Thyroid gland (tissue), 4 donors: ENCODE results near the gene GUK1. TPM values are rescaled to one million over a fixed set of nuclear protein-coding genes. Genes with fewer than 3 reads are reported as not detected.

Source experiments
- DNase-seq, 2 donors: peaks; one replicate each; pipeline ENCODE4 v3.0.0-alpha.2; 2019
- H3K27ac ChIP-seq, 3 donors: fragments of 200-600 bp; sonication (generic); 1 replicate in 2 of 3; 2 replicates in 1 of 3; pipeline ENCODE4 v1.5.1; 2016 to 2019; ENCODE audit warnings: mild to moderate bottlenecking in 1 of 3, moderate library complexity in 1 of 3
- H3K27me3 ChIP-seq: fragments of 200-600 bp; sonication (generic); one replicate; pipeline ENCODE4 v1.5.1; 2019
- H3K36me3 ChIP-seq, 2 donors: fragments of 200-600 bp; sonication (generic); one replicate each; pipeline ENCODE4 v1.5.1; 2016 to 2019
- H3K4me1 ChIP-seq, 2 donors: fragments of 200-600 bp; sonication (generic); one replicate each; pipeline ENCODE4 v1.5.1; 2017 to 2019
- H3K4me3 ChIP-seq, 3 donors: fragments of 200-600 bp; sonication (generic); replicated peaks in 1 of 3; 1 replicate in 2 of 3; 2 replicates in 1 of 3; pipeline ENCODE4 v1.5.1; 2016; ENCODE audit warnings: mild to moderate bottlenecking in 1 of 3
- H3K9me3 ChIP-seq: fragments of 200-600 bp; sonication (generic); one replicate; pipeline ENCODE4 v1.5.1; 2017
- POLR2A ChIP-seq, 2 donors: fragments of 450-650 bp; IDR thresholded peaks; one replicate each; pipeline ENCODE4 v1.6.1; 2017; ENCODE audit warnings: antibody characterized with exemption in 2 of 2, mild to moderate bottlenecking in 2 of 2, moderate library complexity in 1 of 2
- WGBS, 2 donors: methylation state at CpG; one replicate each; pipeline ENCODE4 v1.1.5; 2017; 5-methylcytosine and 5-hydroxymethylcytosine counted together
- intact Hi-C: fragments of 100-400 bp; cut with DNase I; formaldehyde crosslinking; loops from one replicate; pipeline ENCODE4 v1.15.1; 2023
- total RNA-seq, 4 donors: library from RNA; depleted of rRNA; stranded (reverse); fragments of >200 nt; gene quantifications; one replicate each; pipeline ENCODE4 v1.2.3, GENCODE V29; 2016
- TF ChIP-seq, protein P1 (sequence below), 6 experiments: fragments of 200-600 bp in 3 of 6; fragments of 450-650 bp in 3 of 6; sonication (generic) in 3 of 6; IDR thresholded peaks; one replicate each; pipeline ENCODE4 v1.5.1; 2016 to 2019; ENCODE audit warnings: antibody characterized with exemption in 6 of 6, mild to moderate bottlenecking in 2 of 6, inconsistent platforms in 1 of 6, moderate library complexity in 1 of 6

GUK1 gene
- total RNA-seq, 4 donors from 2014 or later: 157 to 385 (median 283) TPM

- DNase-seq: peak; percentile 33 to 51
- intact Hi-C loops: no loop called here
- H3K36me3 ChIP-seq: no peaks in the 10 kb centered on the region
- 62 to 66% methylated on average over 7 to 12 of the region's 30 CpGs for WGBS, 2 donors
- no peak overlapping the region for H3K4me3 ChIP-seq
- peak overlapping the region; percentile 18 to 64 (median 63) for H3K27ac ChIP-seq
- no peaks in the 10 kb centered on the region for H3K9me3 ChIP-seq
- H3K4me1 ChIP-seq: peaks cover 6 to 18% of the 10 kb centered on the region in 2 donors
- no peaks in the 10 kb centered on the region for H3K27me3 ChIP-seq
- TF ChIP-seq, protein P1, sequence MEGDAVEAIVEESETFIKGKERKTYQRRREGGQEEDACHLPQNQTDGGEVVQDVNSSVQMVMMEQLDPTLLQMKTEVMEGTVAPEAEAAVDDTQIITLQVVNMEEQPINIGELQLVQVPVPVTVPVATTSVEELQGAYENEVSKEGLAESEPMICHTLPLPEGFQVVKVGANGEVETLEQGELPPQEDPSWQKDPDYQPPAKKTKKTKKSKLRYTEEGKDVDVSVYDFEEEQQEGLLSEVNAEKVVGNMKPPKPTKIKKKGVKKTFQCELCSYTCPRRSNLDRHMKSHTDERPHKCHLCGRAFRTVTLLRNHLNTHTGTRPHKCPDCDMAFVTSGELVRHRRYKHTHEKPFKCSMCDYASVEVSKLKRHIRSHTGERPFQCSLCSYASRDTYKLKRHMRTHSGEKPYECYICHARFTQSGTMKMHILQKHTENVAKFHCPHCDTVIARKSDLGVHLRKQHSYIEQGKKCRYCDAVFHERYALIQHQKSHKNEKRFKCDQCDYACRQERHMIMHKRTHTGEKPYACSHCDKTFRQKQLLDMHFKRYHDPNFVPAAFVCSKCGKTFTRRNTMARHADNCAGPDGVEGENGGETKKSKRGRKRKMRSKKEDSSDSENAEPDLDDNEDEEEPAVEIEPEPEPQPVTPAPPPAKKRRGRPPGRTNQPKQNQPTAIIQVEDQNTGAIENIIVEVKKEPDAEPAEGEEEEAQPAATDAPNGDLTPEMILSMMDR (IDR thresholded peaks at IDR 0.05): no peak
- no peak for TF ChIP-seq POLR2A (IDR thresholded peaks at IDR 0.05)
Observed at GRCh38 chr1:228163007-228163753, 23.1 kb downstream of the GUK1 start.

- H3K27me3 ChIP-seq: no peaks in the 10 kb centered on the region
- TF ChIP-seq, protein P1 (IDR thresholded peaks at IDR 0.05): no peak
- no peak for TF ChIP-seq POLR2A (IDR thresholded peaks at IDR 0.05)
- H3K9me3 ChIP-seq: no peaks in the 10 kb centered on the region
- H3K36me3 ChIP-seq: no peaks in the 10 kb centered on the region
- intact Hi-C loops: no loop called here
- no peak for DNase-seq
- peak overlapping the region in 2 of 3 donors; percentile 47 to 64 for H3K27ac ChIP-seq
- peaks cover 6 to 18% of the 10 kb centered on the region in 2 donors for H3K4me1 ChIP-seq
- 93 to 94% methylated on average over 10 of the region's 10 CpGs for WGBS, 2 donors
- H3K4me3 ChIP-seq: no peak overlapping the region
Observed at GRCh38 chr1:228163776-228164519, 23.9 kb downstream of the GUK1 start.

GRCh38 chr1:228164561-228165371 is 24.7 kb downstream of the GUK1 start:
- TF ChIP-seq POLR2A (IDR thresholded peaks at IDR 0.05): no peak
- TF ChIP-seq, protein P1 (IDR thresholded peaks at IDR 0.05): no peak
- peak overlapping the region; percentile 47 to 98 (median 89) for H3K27ac ChIP-seq
- no peaks in the 10 kb centered on the region for H3K36me3 ChIP-seq
- H3K27me3 ChIP-seq: no peaks in the 10 kb centered on the region
- intact Hi-C loops: no loop called here
- H3K4me3 ChIP-seq: peak overlapping the region in 1 of 3 donors; percentile 25
- DNase-seq: peak in 1 of 2 donors; percentile 22
- 55 to 56% methylated on average over 20 of the region's 20 CpGs for WGBS, 2 donors
- H3K9me3 ChIP-seq: no peaks in the 10 kb centered on the region
- peaks cover 6 to 18% of the 10 kb centered on the region in 2 donors for H3K4me1 ChIP-seq

GRCh38 chr1:228165372-228166169 is 25.5 kb downstream of the GUK1 start, which contains the start of gene IBA57:
TSS of gene IBA57 (plus strand) at chr1:228165804. CDS start at chr1:228165817, 13 bp downstream.
- 0% methylated on average over 5 to 12 of the region's 93 CpGs for WGBS, 2 donors

More at GRCh38 chr1:228165372-228166169, 25.5 kb downstream of the GUK1 start, which contains the start of gene IBA57:
- H3K27ac ChIP-seq: peak within 1 kb of the TSS; percentile 98 to 99 (median 98)
- no peaks in the 10 kb centered on the region for H3K36me3 ChIP-seq
- peak; percentile 90 to 94 for TF ChIP-seq POLR2A (IDR thresholded peaks at IDR 0.05)
- TF ChIP-seq, protein P1 (IDR thresholded peaks at IDR 0.05): peak; percentile 42 to 99 (median 94)
- peaks cover 6 to 18% of the 10 kb centered on the region in 2 donors for H3K4me1 ChIP-seq
- intact Hi-C loops: no loop called here
- H3K9me3 ChIP-seq: no peaks in the 10 kb centered on the region
- H3K27me3 ChIP-seq: no peaks in the 10 kb centered on the region
- H3K4me3 ChIP-seq: peak within 1 kb of the TSS; percentile 8 to 54 (median 51)
- peak; percentile 99 to 100 for DNase-seq
